Measurements from ENCODE around the gene CLIP1. TPM values are rescaled to one million over a fixed set of nuclear protein-coding genes. Genes with fewer than 3 reads are reported as not detected.

The CLIP1 gene
- total and polyA plus RNA-seq, 2 of the 13 experiments (the other 11 are each of a cell fraction or from before 2014, with no cell fraction given): 28.9 to 43.7 TPM

DNA sequence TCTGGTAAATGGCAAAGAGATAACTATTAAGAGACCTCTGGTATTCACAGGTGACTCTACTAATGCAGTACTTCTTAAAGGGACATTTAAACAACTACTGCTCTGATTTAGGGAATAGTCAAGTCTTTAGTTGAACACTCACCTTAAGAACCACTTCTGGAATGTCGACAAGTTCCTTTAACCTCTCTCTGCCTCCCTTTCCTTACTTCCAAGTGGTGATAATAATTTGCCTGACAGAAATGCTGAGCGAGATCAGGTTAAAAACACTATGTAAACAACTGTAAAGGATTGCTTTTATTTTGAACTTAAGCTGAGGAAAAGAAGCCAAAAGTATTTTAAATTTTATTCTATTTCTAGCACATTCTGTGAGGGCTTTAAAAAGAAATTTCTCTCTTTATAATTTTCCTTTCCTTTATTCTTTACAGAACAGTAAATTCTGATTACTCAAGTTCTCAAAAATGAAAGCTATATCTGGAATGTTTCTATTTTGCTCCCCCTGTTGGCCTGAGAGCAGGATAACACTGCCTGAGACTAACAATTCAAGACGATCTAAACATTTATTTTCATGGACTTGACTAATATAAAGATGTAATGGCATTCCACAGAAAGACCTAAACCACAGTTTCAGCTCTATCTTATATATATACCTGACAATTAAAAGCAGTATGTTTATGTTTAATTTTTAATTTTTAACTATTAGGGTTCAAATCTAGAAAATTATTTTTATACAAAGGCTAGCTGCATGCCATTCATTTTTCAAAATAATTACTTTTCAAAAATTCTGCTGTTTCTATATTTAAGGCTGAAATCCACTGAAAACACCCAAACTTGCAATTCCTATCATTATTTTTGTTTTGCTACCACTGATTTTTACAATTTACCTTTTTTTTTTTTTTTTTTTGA is 49.1 kb upstream of the CLIP1 start (continued):
- no peak for TF ChIP-seq FOXA1 (IDR thresholded peaks at IDR 0.05)
- 0 out of 2 replicates have a peak, but pooled peaks have one; percentile 26 for TF ChIP-seq FOXA1 (CRISPR knock-in tag; IDR thresholded peaks at IDR 0.05)
- TF ChIP-seq KIAA2018 (CRISPR knock-in tag; IDR thresholded peaks at IDR 0.05; ENCODE audit: borderline replicate concordance): no peak
- TF ChIP-seq TEAD3 (CRISPR knock-in tag; optimal IDR thresholded peaks at IDR 0.05; ENCODE audit: borderline replicate concordance): peak; percentile 57
- no peak for TF ChIP-seq SP1 (IDR thresholded peaks at IDR 0.05)
- no peak for TF ChIP-seq SP1 (CRISPR knock-in tag; IDR thresholded peaks at IDR 0.05)
- no peak for TF ChIP-seq HNRNPUL1 (IDR thresholded peaks at IDR 0.05; ENCODE audit: low read depth, low read length)
- TF ChIP-seq CSRNP1 (CRISPR knock-in tag; IDR thresholded peaks at IDR 0.05): no peak
- TF ChIP-seq POLR2G (IDR thresholded peaks at IDR 0.05; ENCODE audit: low read depth, low read length): no peak
- TF ChIP-seq, protein P1, sequence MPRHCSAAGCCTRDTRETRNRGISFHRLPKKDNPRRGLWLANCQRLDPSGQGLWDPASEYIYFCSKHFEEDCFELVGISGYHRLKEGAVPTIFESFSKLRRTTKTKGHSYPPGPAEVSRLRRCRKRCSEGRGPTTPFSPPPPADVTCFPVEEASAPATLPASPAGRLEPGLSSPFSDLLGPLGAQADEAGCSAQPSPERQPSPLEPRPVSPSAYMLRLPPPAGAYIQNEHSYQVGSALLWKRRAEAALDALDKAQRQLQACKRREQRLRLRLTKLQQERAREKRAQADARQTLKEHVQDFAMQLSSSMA (CRISPR knock-in tag; IDR thresholded peaks at IDR 0.05): no peak
- no peak for TF ChIP-seq NPAS2 (CRISPR knock-in tag; IDR thresholded peaks at IDR 0.05; ENCODE audit: borderline replicate concordance)
- TF ChIP-seq RBFOX2 (IDR thresholded peaks at IDR 0.05; ENCODE audit: low read depth, low read length): no peak
- TF ChIP-seq, protein P2, sequence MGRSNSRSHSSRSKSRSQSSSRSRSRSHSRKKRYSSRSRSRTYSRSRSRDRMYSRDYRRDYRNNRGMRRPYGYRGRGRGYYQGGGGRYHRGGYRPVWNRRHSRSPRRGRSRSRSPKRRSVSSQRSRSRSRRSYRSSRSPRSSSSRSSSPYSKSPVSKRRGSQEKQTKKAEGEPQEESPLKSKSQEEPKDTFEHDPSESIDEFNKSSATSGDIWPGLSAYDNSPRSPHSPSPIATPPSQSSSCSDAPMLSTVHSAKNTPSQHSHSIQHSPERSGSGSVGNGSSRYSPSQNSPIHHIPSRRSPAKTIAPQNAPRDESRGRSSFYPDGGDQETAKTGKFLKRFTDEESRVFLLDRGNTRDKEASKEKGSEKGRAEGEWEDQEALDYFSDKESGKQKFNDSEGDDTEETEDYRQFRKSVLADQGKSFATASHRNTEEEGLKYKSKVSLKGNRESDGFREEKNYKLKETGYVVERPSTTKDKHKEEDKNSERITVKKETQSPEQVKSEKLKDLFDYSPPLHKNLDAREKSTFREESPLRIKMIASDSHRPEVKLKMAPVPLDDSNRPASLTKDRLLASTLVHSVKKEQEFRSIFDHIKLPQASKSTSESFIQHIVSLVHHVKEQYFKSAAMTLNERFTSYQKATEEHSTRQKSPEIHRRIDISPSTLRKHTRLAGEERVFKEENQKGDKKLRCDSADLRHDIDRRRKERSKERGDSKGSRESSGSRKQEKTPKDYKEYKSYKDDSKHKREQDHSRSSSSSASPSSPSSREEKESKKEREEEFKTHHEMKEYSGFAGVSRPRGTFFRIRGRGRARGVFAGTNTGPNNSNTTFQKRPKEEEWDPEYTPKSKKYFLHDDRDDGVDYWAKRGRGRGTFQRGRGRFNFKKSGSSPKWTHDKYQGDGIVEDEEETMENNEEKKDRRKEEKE (IDR thresholded peaks at IDR 0.05): no peak
- TF ChIP-seq, protein P3, sequence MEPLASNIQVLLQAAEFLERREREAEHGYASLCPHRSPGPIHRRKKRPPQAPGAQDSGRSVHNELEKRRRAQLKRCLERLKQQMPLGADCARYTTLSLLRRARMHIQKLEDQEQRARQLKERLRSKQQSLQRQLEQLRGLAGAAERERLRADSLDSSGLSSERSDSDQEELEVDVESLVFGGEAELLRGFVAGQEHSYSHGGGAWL (CRISPR knock-in tag; IDR thresholded peaks at IDR 0.05): no peak
